Erythroblast (primary cell): ENCODE results near the gene GNG7.

ENCODE experiments used
- GATA1 ChIP-seq: IDR thresholded peaks from 2 replicates; pipeline ENCODE4 v1.6.1; 2011; ENCODE audit warnings: low read depth, mild to moderate bottlenecking, control low read depth, low read length, moderate library complexity
- POLR2A ChIP-seq: IDR thresholded peaks from 2 replicates; pipeline ENCODE4 v1.6.1; 2011; ENCODE audit warnings: mild to moderate bottlenecking, low read length

- no peak for TF ChIP-seq POLR2A
- TF ChIP-seq GATA1: no peak
These were observed 184.5 kb downstream of the GNG7 start for GRCh38 chr19:2517881-2518601.
